Caki2 (cell line): Measurements from ENCODE around the gene SLC6A11. TPM values are rescaled to one million over a fixed set of nuclear protein-coding genes. Genes with fewer than 3 reads are reported as not detected.

Source experiments
- DNase-seq: peaks from one replicate; pipeline ENCODE4 v3.0.0-alpha.2; 2015; ENCODE audit warnings: low read depth
- in situ Hi-C: cut with HindIII; loops from 2 replicates; pipeline ENCODE4 v1.10.0; 2016; ENCODE audit warnings: low sequenced_read_pairs, low pct_unique_long_range_greater_than_20kb, mixed read lengths
- total RNA-seq: library from RNA; depleted of rRNA; stranded (reverse); fragments of >200 nt; shearing (Covaris generic); gene quantifications from 2 replicates; pipeline ENCODE4 v1.2.3, GENCODE V29; 2014; ENCODE audit warnings: low replicate concordance

SLC6A11 gene
- total RNA-seq, 1 experiment from 2014 or later: not detected

DNA sequence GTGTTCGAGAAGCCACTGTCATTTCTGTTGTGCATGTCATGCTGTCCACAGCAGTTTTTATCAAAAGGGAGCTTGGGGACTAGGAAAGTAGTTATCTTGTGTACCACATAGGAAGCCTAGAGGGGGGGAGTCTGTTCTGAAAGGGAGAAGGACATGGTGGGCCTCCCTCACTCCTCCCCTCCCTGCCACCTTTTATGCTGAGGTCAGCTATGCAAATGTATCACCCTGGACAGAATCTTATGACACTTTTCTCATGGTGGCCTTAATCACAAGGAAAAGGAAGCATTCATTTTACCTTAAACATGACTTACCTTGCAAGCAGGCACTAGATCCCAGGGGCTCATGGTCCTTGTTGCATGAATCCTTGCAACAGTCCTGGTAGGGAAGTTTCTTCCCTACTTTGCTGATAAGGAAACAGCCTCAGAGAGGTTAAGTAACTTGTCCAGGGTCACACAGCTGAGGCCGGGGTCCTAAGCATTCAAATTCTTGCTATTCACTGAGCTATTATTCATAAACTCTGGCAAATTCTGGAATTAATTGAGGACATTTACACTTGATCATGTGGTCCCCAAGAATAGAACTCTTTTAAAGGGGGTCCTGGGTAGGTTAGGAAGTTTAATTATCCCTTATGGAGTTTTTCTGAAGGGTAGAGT, 95.4 kb downstream of the SLC6A11 start:
- DNase-seq: no peak
- in situ Hi-C loops: no loop called here

DNA sequence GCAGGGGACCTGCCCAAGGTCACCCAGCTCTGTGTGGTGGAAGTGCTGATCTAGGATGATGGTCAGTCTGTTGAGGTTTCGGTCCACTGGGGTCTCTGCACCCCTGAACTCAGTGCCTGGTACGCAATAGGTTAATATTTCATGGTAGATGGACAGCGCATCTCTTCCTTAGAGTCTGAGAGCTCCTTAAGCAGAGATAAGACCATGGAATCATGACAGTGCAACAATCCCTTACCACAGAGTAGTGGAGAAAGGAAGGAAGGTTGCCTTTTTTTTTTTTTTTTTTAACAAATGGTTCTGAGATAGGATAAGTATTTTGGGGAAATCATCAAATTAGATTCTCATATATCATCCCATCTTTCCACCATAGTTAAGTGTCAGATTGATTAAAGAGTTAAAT, 96.8 kb downstream of the SLC6A11 start:
- no peak for DNase-seq
- in situ Hi-C loops: no loop called here

DNA sequence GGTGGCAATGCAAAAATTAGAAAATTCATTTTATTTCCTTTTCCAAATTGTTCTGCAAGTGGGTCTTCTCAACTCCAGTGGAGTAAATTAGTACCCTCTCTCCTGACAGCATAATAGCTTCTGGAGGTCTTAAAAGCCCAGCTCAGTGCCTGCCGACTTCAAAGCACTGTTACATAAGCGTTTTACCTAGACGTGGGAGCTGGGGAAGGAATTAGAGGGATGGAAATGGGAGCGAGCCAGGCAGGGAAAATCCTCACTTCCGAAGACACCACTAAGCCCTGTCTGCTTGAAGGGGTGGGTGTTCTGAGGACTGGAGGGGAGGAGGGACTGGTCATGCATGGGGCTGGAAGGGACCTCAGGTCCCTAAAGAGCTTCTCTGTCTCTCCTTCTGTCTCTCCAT, 99.3 kb downstream of the SLC6A11 start:
- DNase-seq: no peak
- in situ Hi-C loops: no loop called here

DNA sequence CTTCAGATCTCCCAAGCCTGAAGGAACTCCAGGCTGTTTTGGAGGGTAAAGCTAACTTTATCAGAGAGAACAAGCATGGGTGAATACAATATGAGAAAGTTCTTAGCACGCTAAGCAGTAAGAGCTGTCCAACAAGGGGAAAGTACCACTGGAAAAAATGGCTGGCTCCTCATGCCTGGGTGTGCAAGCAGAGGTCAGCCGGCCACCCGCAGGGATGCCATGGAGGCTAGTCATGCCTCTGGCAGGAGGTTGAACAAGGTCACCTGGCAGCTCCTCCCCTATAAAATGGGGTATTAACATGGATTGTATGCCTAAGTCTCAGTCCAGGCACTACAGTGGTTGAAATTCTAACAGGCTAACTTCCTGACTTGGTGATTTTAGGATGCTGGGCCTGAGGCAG, 101.1 kb downstream of the SLC6A11 start:
- in situ Hi-C loops: no loop called here
- DNase-seq: no peak

DNA sequence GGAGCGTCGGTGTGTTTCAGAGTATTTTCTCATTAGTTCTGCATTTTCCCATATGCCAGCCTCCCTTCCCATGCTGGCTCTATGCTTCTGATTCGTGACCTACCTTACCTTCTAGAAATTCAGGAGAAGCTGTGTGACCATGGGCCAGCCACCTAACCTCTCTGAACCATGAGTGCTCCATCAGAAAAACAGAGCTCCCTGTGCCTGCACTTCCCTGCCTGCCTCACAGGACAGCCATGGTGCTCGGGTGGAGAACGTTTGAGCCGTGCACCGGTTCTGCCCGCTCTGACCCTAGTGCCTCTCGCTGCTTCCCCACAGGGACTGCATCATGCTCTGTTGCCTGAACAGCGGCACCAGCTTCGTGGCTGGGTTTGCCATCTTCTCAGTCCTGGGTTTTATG, 102.0 kb downstream of the SLC6A11 start:
- no peak for DNase-seq
- in situ Hi-C loops: no loop called here

DNA sequence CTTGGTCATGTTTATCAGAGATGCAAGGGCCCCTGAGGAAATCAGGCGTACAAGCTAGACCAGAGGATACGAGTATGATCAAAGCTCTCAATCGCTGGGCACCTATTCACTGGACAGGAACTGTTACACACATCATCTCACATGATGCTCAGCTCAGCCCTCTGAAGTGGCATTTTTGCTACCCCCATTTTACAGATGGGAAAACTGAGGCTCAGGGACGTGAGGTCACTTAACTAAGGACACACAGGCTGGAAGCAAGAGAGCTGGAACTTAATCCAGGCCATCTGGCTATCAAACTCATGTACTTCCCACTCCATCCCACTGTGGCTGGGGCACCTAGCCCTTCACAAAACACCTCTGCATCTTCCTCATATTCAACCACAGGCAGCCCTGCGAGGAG, 103.6 kb downstream of the SLC6A11 start:
- no peak for DNase-seq
- in situ Hi-C loops: no loop called here

DNA sequence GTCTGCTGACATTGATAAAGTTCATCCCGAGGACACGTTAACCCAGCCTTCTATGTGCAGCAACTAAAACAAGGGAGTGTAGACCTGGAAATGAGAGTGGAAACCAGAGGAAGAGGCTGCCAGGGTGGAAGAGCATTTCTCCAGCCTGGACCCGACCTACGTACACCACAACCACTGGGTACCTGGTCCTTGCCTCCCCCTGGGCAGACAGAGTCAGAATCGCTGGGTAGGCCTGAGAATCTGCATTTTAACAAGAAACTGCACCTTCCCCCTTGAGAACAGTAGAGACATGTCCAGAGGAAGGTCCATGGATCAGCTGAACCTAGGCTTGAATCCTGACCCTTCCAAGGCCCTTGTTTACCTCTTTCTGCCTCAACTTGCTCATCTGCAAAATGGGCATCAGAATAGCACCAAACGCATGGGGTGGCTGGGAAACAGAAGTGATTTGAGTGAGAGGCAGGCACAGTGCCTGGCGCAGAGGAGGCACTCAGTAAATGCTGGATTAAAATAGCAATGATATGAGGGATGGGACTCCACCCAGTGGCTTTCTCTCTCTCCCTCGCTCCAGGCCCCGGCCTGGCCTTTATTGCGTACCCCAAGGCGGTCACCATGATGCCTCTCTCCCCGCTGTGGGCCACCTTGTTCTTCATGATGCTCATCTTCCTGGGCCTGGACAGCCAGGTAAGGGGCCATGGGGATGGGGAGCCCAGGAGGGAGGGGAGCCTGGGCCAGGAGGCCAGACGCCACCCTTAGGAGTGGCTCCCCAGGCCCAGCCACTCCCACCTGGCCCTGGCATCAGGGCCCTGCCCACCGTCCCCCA, 109.6 kb downstream of the SLC6A11 start:
- DNase-seq: no peak
- in situ Hi-C loops: no loop called here

DNA sequence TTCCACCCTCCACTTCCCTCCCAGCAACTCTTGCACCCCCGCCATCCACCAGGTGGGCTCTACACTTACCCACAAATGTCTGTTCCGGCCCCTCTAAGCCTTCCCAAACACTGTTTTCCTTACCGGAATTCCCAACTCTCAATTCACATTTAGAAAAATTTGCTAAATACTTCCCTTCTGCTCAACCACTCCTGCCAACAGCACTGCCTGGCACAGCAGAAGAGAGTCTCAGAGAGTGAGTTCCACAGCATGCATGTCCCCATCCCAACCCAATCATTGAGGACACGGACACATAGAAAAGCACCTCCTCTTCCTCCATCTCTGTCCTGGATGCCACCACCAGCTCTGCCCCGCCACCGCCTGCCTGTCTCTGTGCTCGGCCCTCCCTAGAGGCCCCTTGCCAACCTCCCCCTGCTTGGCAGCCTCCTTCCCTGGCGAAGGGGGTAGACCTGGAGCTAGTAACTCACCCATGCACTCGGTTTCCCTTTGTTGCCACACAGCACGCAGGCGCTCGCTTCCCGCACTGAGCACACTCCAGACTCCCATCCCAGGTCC, 110.3 kb downstream of the SLC6A11 start:
- DNase-seq: no peak
- in situ Hi-C loops: no loop called here

DNA sequence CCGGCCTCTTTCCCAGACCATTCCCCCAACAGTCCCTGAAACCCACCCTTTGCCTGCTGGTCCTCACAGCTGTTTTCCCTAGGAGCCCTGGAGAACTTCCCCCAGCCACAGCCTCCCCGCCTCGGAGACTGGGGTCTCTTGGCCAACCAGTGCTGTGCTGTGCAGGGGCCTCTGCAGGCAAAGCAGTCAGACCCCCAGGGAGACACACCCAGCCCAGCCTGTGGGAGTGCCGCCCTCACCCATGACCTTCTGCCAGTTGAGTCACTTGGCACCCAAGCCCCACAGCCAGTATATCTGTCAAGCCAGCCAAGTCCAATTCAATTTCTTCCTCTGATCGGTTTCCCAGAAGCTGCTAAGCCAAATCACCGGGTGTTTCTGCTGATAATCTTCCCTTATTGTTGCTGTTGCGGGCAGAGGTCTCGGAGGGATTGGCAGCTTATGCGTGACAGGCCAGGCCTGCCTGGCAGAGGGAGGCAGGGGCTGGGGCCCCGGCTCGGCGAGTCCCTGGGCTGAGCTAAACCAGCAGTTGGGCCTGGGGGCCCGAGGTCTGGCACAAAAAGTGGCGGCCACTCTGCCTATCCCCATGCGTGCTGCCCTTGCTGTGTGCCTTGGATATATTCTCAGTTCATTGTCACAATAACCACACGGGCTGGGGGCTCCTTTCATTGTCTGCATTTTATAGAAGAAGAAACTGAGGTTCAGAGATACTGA, 110.9 kb downstream of the SLC6A11 start:
- DNase-seq: no peak
- in situ Hi-C loops: no loop called here

DNA sequence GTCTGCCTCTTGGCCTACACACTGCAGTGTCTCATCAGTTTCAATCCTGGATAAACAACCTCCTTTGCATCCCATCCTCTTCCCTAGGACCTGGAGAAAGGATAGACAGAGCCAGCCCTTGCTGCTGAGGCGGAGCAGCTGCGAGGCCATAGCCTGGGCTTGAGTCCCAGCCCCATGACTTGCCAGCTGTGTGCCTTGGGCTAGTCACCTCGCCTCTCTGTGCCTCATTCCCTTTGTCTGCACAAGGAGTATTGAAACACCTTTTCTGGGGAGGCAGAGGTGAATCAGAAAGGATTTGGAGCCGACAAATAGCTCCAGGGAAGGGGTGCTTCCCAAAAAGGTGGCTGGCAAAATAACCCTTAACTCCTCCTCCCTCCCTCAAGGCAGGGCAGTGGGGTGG, 111.5 kb downstream of the SLC6A11 start:
- DNase-seq: no peak
- in situ Hi-C loops: no loop called here

DNA sequence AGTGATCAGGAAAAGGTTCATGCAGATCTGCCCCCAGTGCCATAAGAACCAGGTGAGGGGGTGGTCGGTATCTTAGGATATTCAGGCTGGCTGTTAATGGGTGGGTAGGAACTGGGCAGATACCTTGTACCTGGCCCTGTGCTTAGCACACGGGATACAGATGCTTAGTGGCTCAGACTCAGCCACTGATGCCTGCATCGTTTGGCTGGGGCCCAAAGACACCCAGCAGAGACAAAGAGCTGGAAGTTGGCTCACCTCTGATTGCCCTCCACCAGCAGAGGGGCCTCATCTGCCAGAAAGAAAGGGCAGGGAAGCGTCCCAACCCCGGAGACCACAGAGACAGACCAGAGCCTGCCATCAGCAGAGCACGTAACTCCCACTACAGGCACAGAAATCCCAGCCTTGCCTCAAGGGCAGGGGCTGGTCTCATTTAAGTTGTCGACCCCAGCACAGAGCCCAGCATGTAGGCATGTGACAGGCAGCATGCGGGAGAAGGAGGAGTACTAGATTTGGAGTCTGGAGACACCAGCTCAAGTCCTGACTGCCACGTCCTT, 112.5 kb downstream of the SLC6A11 start:
- no peak for DNase-seq
- in situ Hi-C loops: no loop called here

DNA sequence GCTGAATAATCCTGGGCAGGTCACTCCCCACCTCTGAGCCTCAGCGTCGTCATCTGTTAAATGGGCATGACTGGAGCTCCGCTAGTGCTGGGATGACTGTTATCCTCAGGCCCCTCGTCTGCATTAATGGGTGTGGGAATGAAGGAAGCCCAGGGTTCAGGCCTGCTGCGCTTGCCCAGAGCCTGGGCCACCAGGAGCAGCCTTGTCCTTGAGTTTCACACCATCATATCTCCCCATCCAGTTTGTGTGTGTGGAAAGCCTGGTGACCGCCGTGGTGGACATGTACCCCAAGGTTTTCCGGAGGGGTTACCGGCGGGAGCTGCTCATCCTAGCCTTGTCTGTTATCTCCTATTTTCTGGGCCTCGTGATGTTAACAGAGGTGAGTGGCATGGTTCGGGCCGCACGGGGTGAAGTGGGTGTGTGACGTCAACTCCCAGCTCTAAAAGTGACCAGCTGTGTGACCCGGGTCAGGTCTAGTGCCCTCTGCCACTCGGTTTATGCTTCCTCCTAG, 113.0 kb downstream of the SLC6A11 start:
- DNase-seq: no peak
- in situ Hi-C loops: no loop called here

DNA sequence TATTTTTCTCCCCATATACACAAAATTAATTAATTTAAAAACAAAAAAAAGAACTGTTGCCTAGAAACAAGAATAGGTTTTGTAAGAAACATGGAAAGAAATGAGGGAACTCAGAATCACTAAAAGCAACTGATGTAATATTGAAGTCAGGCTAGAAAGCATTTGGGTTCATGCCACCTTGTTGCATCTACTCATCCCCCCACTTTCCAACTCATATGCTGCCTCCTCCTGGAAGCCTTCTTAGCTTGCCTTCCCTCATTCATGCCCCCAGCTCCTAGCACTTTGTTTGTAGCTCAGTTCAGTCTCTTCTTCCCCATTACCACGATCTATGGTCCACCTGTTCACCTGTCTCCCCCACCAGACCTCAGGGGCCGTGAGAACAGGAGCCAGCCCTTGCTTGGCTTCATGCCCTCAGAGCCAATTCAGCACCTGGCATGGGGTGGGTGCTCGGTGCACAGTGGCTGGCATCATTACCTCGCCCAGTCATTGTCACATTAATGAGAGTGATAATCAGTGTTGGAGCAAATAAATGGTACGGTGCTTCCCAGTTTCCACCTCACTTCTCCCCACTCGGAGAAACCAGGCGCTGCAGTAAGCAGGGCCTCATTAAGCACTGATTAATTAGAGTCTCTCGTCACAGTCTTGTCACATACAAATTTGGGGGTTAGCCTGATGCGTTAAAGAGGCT, 114.1 kb downstream of the SLC6A11 start:
- no peak for DNase-seq
- in situ Hi-C loops: no loop called here

DNA sequence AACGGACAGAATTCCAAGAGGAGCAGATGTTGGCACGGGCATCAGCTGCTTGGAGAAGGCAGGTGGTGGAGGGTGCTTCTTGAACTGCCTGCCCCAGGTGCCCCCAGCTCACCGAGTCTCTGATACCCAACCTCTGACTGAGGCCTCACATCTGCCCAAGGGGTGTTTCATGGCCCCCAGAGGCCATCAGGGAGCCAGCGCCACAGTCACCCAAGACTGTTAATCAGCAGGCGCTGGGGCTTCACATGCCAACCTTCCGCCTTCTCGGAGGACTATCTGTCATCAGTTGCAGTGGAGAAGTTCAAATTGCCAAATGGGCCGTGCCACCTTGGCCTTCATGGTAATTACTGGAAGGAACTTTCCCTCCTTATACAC, 114.6 kb downstream of the SLC6A11 start:
- no peak for DNase-seq
- in situ Hi-C loops: no loop called here

DNA sequence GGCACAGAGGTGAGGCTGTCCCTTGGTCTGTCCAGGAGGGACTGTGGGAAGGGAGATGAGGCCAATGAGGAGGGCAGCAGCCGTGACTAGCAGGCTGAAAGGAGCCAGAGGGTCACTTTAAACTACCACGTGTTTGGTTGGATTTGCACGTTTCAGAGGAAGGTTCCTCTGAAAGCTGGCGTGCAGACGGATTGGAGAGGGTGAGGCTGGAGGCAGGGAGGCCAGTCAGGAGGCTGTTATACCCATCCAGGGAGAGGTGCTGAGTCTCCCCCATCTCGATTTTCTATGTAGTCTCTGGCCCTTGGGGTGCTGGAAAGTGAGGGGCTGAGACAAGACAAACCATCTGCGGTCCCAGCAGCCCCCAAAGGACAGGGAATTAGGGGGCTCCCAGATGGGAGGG, 116.6 kb downstream of the SLC6A11 start:
- in situ Hi-C loops: no loop called here
- DNase-seq: no peak

DNA sequence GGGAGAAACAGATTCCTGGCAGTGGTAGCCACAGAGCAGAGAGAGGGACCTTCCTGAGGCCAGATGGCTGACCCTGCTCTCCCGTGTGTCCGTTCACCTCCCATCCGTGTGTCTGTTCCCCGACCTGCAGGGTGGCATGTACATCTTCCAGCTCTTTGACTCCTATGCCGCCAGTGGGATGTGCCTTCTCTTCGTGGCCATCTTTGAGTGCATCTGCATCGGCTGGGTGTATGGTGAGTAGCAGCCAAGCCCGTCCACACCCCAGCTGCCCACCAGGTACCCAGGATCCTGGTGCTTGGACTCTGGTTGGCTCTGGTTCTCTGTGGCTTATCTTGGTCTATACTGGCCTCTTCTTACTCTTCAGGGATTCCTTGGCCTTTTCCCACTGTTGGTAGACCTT, 117.0 kb downstream of the SLC6A11 start:
- DNase-seq: no peak
- in situ Hi-C loops: no loop called here

DNA sequence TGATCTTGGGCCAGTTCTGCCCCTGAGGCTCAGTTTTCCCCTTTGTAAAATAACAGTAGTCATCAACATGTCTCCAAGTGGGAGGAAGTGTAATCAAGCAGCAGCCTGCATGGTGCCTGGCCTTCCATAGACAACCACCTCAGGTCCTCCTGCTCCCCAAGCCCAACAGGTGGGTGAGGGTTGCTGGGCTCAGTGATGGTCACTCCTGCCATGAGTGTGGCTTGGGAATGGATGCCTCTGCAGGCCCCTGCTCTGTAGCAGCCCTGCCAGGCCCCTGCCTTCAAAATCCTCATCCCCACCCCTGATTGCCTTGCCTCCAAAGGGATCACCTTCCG, 117.4 kb downstream of the SLC6A11 start:
- in situ Hi-C loops: no loop called here
- no peak for DNase-seq

DNA sequence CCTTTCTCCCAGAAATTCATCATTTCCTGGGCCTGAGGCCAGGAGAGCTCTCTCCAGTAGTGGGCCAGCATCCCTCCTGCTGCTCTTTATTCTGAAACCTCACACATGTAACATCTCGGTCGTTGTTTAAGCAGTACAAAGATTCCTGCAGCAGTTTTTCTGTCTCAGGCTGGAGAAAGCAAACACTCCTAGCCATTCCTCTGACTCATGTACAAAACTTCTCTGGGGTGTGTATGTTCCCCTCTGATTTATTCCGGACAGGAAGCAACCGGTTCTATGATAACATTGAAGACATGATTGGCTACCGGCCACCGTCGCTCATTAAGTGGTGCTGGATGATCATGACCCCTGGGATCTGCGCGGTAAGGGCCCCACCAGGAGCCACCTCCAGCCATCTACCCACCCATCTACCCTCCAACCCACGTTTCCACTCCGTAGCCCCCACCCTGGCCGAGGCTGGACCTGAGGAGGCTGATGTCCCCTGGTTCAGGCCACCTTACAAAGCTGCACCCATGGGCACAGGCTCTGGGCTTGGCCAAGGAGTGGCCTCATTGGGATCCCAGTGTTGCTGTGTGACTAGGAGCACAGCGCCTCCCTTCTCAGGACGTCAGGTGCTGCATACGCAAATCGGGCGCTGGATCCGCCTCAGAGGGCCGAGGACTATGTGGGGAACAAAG, 117.9 kb downstream of the SLC6A11 start:
- in situ Hi-C loops: no loop called here
- no peak for DNase-seq
